Measurements from ENCODE around the gene FBXO8.

Gene FBXO8

GRCh38 chr4:174209341-174209740 is 74.1 kb downstream of the FBXO8 start:
- TF ChIP-seq CTCF (IDR thresholded peaks at IDR 0.05; ENCODE audit: low read depth, low read length): no peak
- no peak overlapping the region for H3K4me3 ChIP-seq (ENCODE audit: low read depth, low read length)
- in situ Hi-C loops (cut with HindIII; ENCODE audit: low sequenced_read_pairs): no loop called here
- DNase-seq (ENCODE audit: low read depth, low spot score): no peak

- no peak for DNase-seq (ENCODE audit: low read depth, low spot score)
- no peak overlapping the region for H3K4me3 ChIP-seq (ENCODE audit: low read depth, low read length)
- no peak for TF ChIP-seq CTCF (IDR thresholded peaks at IDR 0.05; ENCODE audit: low read depth, low read length)
- in situ Hi-C loops (cut with HindIII; ENCODE audit: low sequenced_read_pairs): no loop called here
Observed at GRCh38 chr4:174207367-174207766, 76.1 kb downstream of the FBXO8 start.

DNA sequence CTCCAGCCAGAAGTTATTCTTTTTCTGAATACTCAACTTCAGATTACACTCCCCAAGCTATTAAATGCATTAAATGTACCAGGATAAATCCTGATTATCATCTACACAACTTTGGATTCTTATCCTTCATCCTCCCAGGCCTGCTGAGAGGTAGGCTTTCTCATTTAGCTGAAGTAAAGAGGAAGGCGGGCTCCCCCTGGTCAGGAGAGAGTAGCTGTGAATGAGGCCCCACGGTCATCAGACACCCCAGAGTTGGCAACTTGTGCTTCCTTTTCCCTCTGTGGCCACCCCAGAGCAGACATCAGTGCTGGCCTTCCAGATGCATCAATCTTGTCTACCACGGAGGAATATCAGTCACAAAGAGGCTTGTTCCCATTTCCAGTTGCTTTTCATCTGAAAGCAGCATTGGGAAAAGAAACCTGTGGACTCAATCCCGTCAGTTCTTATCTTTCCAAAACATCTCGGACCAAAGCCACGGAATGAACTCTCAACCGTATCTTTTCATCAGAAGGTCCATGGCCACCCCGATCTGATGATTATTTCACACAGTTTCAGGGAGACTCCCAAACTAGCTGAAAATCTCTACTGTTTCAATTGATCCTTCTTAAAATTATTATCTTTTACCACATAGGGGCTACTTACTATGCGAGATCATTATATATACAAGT is 79.2 kb downstream of the FBXO8 start:
- in situ Hi-C loops (cut with HindIII; ENCODE audit: low sequenced_read_pairs): no loop called here
- no peak for DNase-seq (ENCODE audit: low read depth, low spot score)
- no peak overlapping the region for H3K4me3 ChIP-seq (ENCODE audit: low read depth, low read length)
- no peak for TF ChIP-seq CTCF (IDR thresholded peaks at IDR 0.05; ENCODE audit: low read depth, low read length)

- TF ChIP-seq CTCF (IDR thresholded peaks at IDR 0.05; ENCODE audit: low read depth, low read length): no peak
- in situ Hi-C loops (cut with HindIII; ENCODE audit: low sequenced_read_pairs): no loop called here
- no peak overlapping the region for H3K4me3 ChIP-seq (ENCODE audit: low read depth, low read length)
- no peak for DNase-seq (ENCODE audit: low read depth, low spot score)
Observed at GRCh38 chr4:174201871-174202270, 81.6 kb downstream of the FBXO8 start.

DNA sequence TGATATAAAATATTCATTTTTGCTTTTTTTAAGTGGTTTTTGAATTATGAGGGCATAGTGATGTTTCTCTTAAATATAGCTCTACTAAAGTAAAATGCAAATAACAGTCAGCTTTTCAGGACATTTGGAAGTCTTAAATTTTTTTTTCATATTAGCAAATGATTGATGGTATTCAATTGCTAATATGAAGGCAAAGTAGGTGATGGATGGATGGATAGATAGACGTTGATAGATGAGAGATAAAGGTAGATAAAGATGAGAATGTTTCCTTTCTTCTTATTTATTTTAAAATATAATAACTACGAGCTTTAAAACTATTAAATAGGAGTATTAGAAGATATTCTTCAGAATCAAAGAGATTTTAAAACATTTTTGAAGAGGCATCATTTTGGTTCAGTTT is 83.7 kb downstream of the FBXO8 start:
- no peak for DNase-seq (ENCODE audit: low read depth, low spot score)
- TF ChIP-seq CTCF (IDR thresholded peaks at IDR 0.05; ENCODE audit: low read depth, low read length): no peak
- no peak overlapping the region for H3K4me3 ChIP-seq (ENCODE audit: low read depth, low read length)
- in situ Hi-C loops (cut with HindIII; ENCODE audit: low sequenced_read_pairs): no loop called here

DNA sequence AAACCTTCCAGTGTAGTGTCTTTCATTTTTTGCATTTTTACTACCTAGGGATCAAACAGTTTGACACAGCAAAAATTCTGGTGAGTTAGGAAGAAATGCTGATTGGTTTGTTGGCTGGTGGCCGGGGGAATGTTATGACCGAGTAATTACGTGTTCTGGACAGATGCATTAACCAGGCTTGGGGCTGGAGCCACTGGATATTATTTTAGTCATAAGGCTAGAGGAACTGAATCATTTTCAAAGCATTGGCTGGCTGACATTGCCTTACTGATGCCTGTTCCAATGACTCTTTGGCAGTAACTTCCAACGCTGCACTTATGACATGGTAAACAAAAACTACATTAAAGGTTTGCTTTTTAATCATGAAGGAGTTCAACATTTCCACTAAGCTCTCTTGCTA is 84.6 kb downstream of the FBXO8 start:
- peak; percentile 85 for DNase-seq (ENCODE audit: low read depth, low spot score)
- no peak overlapping the region for H3K4me3 ChIP-seq (ENCODE audit: low read depth, low read length)
- in situ Hi-C loops (cut with HindIII; ENCODE audit: low sequenced_read_pairs): no loop called here
- no peak for TF ChIP-seq CTCF (IDR thresholded peaks at IDR 0.05; ENCODE audit: low read depth, low read length)
